Measurements from ENCODE around the gene MAP1LC3B.

DNA sequence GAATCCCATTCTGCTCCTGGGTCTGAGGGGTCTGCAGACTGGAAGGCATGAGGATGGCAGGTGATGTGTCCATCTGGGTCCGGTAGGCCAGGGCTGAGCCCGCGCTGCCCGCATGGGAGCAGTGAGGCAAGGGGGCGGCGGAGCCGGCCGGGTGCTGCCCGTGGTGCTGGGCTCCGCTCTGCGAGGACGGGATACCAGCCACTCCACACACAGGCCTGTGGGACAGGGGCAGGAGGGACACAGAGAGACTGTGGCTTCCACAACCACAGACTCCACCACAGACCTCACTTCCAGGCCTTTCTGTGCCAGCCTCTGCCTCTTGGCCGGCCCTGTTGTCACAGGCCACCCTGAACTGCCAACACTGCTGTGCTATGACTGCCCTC lies 25.4 kb downstream of the MAP1LC3B start:
- no peak for TF ChIP-seq FOXM1 (IDR thresholded peaks at IDR 0.05; ENCODE audit: borderline replicate concordance)
- TF ChIP-seq SUZ12 (IDR thresholded peaks at IDR 0.05): no peak
- no peak for TF ChIP-seq SP1 (IDR thresholded peaks at IDR 0.05)
- no peak for TF ChIP-seq HDGF (IDR thresholded peaks at IDR 0.05; ENCODE audit: borderline replicate concordance)
- TF ChIP-seq FOXK2 (IDR thresholded peaks at IDR 0.05): no peak
- no peak for TF ChIP-seq BHLHE40 (IDR thresholded peaks at IDR 0.05; ENCODE audit: borderline replicate concordance)
- TF ChIP-seq ZNF384 (IDR thresholded peaks at IDR 0.05): no peak
- no peak for TF ChIP-seq FOXA1 (IDR thresholded peaks at IDR 0.05)
- TF ChIP-seq ARNT (IDR thresholded peaks at IDR 0.05): no peak
- TF ChIP-seq ELF4 (IDR thresholded peaks at IDR 0.05): no peak
- no peak for TF ChIP-seq NFRKB (IDR thresholded peaks at IDR 0.05)
- TF ChIP-seq, protein P1, sequence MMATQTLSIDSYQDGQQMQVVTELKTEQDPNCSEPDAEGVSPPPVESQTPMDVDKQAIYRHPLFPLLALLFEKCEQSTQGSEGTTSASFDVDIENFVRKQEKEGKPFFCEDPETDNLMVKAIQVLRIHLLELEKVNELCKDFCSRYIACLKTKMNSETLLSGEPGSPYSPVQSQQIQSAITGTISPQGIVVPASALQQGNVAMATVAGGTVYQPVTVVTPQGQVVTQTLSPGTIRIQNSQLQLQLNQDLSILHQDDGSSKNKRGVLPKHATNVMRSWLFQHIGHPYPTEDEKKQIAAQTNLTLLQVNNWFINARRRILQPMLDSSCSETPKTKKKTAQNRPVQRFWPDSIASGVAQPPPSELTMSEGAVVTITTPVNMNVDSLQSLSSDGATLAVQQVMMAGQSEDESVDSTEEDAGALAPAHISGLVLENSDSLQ (IDR thresholded peaks at IDR 0.05): no peak
- no peak for TF ChIP-seq LEF1 (IDR thresholded peaks at IDR 0.05; ENCODE audit: borderline replicate concordance)
